Colonic mucosa (tissue), 4 donors: ENCODE data around the gene CYB561. TPM values are rescaled to one million over a fixed set of nuclear protein-coding genes. Genes with fewer than 3 reads are reported as not detected.

Experiments
- DNase-seq: peaks from one replicate; pipeline ENCODE4 v3.0.0-alpha.2; 2020
- H3K27ac ChIP-seq: fragments of 200-600 bp; one replicate; pipeline ENCODE4 v1.8.0; 2021
- H3K27me3 ChIP-seq: fragments of 200-600 bp; one replicate; pipeline ENCODE4 v1.8.0; 2021
- H3K36me3 ChIP-seq: fragments of 200-600 bp; one replicate; pipeline ENCODE4 v1.8.0; 2021
- H3K4me1 ChIP-seq: fragments of 200-600 bp; one replicate; pipeline ENCODE4 v1.8.0; 2021; ENCODE audit warnings: mild to moderate bottlenecking
- H3K4me3 ChIP-seq: fragments of 200-600 bp; one replicate; pipeline ENCODE4 v1.8.0; 2021
- H3K9ac ChIP-seq, 2 donors: one replicate each; pipeline ENCODE4 v1.7.0; 2013; ENCODE audit warnings: control low read depth in 2 of 2, low read depth in 2 of 2, low read length in 2 of 2
- H3K9me3 ChIP-seq: fragments of 200-600 bp; one replicate; pipeline ENCODE4 v1.8.0; 2021
- intact Hi-C: fragments of 100-400 bp; cut with DNase I; formaldehyde crosslinking; loops from one replicate; pipeline ENCODE4 v1.14.1; 2022
- total RNA-seq, 2 donors: library from RNA; stranded (reverse); fragmentation: NEBNext Ultra II Directional in 1 of 2; extraction: Animal tissue kit (Norgen Biotek cat#: 25700) in 1 of 2; gene quantifications; one replicate each; pipeline ENCODE4 v1.2.1, GENCODE V29; 2021
- TF ChIP-seq, protein P1 (sequence below): fragments of 200-600 bp; IDR thresholded peaks from one replicate; pipeline ENCODE4 v1.8.0; 2022; ENCODE audit warnings: antibody characterized with exemption, mild to moderate bottlenecking
- donor health status: healthy.
- donor health status: DM: no; HTN: no; CAD: no.
- donor health status: DM: no; HTN: no; CAD: no.

The CYB561 gene
- total RNA-seq, 2 donors from 2014 or later, result 60.1 to 90.6 TPM

- Histone ChIP-seq H3K9ac (no peak overlapping the region), H3K36me3 (no peaks in the 10 kb centered on the region), H3K4me1 (no peaks in the 10 kb centered on the region), H3K27ac (no peak overlapping the region), H3K9me3 (no peaks in the 10 kb centered on the region), H3K4me3 (no peak overlapping the region), H3K27me3 (no peaks in the 10 kb centered on the region)
- DNase-seq, result no peak
- intact Hi-C loops, result no loop called here
- TF ChIP-seq, protein P1, sequence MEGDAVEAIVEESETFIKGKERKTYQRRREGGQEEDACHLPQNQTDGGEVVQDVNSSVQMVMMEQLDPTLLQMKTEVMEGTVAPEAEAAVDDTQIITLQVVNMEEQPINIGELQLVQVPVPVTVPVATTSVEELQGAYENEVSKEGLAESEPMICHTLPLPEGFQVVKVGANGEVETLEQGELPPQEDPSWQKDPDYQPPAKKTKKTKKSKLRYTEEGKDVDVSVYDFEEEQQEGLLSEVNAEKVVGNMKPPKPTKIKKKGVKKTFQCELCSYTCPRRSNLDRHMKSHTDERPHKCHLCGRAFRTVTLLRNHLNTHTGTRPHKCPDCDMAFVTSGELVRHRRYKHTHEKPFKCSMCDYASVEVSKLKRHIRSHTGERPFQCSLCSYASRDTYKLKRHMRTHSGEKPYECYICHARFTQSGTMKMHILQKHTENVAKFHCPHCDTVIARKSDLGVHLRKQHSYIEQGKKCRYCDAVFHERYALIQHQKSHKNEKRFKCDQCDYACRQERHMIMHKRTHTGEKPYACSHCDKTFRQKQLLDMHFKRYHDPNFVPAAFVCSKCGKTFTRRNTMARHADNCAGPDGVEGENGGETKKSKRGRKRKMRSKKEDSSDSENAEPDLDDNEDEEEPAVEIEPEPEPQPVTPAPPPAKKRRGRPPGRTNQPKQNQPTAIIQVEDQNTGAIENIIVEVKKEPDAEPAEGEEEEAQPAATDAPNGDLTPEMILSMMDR, result no peak
Measured at GRCh38 chr17:63390090-63390489, 56.0 kb downstream of the CYB561 start.

DNA sequence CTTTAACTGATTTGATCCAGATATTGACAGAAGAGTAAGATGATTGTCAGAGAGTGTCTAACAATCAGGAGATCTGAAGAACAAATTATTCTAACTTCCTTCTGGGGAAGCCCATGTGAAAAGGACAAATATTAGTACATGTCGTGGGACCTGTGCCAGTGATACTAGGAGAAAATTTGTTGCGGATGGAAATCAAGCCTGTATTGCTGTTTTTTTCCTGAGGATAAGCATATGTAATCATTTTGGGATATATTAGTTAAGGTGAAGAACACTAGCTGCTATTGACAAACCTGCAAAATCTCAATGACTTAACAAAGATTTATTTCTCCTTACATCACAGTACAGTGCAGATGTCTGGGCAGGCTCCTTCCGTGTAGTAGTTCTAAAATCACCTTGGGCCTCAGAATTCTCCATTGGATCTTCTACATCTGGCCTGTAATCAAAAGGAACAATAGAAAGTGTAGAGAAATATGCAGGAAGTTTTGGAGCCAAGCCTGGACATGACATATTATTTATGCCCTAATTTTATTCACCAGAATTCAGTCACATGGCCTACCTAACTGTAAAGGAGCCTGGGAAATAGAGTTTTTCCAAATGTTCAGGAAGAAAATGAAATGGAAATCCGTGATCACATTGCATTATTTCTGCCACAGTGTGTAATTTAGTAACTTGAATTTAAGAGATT, 58.3 kb downstream of the CYB561 start:
- Histone ChIP-seq H3K4me3 (no peak overlapping the region), H3K36me3 (no peaks in the 10 kb centered on the region), H3K4me1 (no peaks in the 10 kb centered on the region), H3K9ac (no peak overlapping the region), H3K27me3 (no peaks in the 10 kb centered on the region), H3K27ac (no peak overlapping the region), H3K9me3 (no peaks in the 10 kb centered on the region)
- intact Hi-C loops, result no loop called here
- no peak for DNase-seq
- TF ChIP-seq, protein P1, result no peak

DNA sequence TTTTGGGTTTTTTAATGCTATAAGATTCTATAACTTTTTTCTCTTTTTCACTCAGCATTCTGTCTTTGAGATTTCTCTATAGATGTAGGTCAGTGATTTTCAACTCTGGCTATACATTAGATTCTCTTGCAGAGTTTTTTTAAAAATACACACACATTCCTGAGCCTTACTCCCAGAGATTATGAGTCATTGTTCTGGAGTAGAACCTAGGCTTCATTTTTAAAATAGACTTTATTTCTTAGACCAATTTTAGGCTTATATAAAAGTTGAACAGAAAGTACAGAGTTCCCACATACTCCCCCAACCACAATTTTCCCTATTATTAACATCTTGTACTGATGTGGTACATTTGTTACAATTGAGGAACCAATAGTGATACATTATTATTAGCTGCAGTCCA, 63.3 kb downstream of the CYB561 start:
- intact Hi-C loops, result no loop called here
- no peak overlapping the region for H3K27ac ChIP-seq
- no peaks in the 10 kb centered on the region for H3K27me3 ChIP-seq
- H3K9ac ChIP-seq, result no peak overlapping the region
- TF ChIP-seq, protein P1, result no peak
- no peaks in the 10 kb centered on the region for H3K9me3 ChIP-seq
- no peak overlapping the region for H3K4me3 ChIP-seq
- DNase-seq, result no peak
- no peaks in the 10 kb centered on the region for H3K4me1 ChIP-seq
- no peaks in the 10 kb centered on the region for H3K36me3 ChIP-seq

Other genes with a start within 250 kb of the CYB561 start
- gene ACE, start 30.8 kb upstream of the CYB561 start, total RNA-seq, result 10 to 100 TPM; 38.3 to 45.2 TPM
- under 1 TPM; 0.47 to 0.80 TPM for gene KCNH6, start 77.1 kb upstream of the CYB561 start, total RNA-seq
- gene DCAF7, start 104.2 kb upstream of the CYB561 start, total RNA-seq, result 100 to 1,000 TPM in 1 of 2 donors, 10 to 100 TPM in 1; 94.3 to 105 TPM
- 10 to 100 TPM; 34.1 to 51.6 TPM for gene TACO1, start 154.6 kb upstream of the CYB561 start, total RNA-seq
- gene MAP3K3, start 176.1 kb upstream of the CYB561 start, total RNA-seq, result 10 to 100 TPM; 13.4 to 15.5 TPM